GM12873 (cell line): ENCODE results near the gene GPR35.

Experiments used
- CTCF ChIP-seq: IDR thresholded peaks from 2 replicates; pipeline ENCODE4 v1.5.1; 2012; ENCODE audit warnings: low read depth, mild to moderate bottlenecking, moderate library complexity, low read length, control low read depth; ENCODE audit not compliant: insufficient read depth; ENCODE audit errors: missing control alignments

Gene GPR35

GRCh38 chr2:240655931-240656886 is 30.9 kb downstream of the GPR35 start:
- no peak for TF ChIP-seq CTCF

GRCh38 chr2:240662681-240663080 is 37.4 kb downstream of the GPR35 start:
- no peak for TF ChIP-seq CTCF

- TF ChIP-seq CTCF: no peak
These were observed 38.4 kb downstream of the GPR35 start for GRCh38 chr2:240663546-240664190.

- TF ChIP-seq CTCF: no peak
These were observed 39.3 kb downstream of the GPR35 start for GRCh38 chr2:240664622-240665021.

GRCh38 chr2:240670402-240670801 is 45.1 kb downstream of the GPR35 start:
- TF ChIP-seq CTCF: no peak

GRCh38 chr2:240670950-240671349 is 45.7 kb downstream of the GPR35 start:
- no peak for TF ChIP-seq CTCF

GRCh38 chr2:240672076-240672700 is 46.9 kb downstream of the GPR35 start:
- no peak for TF ChIP-seq CTCF
